ENCODE results near the gene HRNR.

GRCh38 chr1:152197361-152197941, 26.5 kb downstream of the HRNR start:
- TF ChIP-seq CTCF (IDR thresholded peaks at IDR 0.05; ENCODE audit: low read depth, low read length) (no peak), EZH2phosphoT487 (IDR thresholded peaks at IDR 0.05; ENCODE audit: low read depth) (no peak)
